ENCODE results near the gene CLIP2. TPM values are rescaled to one million over a fixed set of nuclear protein-coding genes. Genes with fewer than 3 reads are reported as not detected.

Gene CLIP2
- total and polyA plus RNA-seq, 2 of the 4 experiments (the other 2 are of a cell fraction), result 18.1 to 20.7 TPM

Other genes starting within 250 kb of the CLIP2 start
- 22.2 and 25.8 TPM in 2 replicates for gene LIMK1, start 205.6 kb upstream of the CLIP2 start, total RNA-seq (2012; rRNA removed)
- 48.0 and 57.4 TPM in 2 replicates for gene LIMK1, start 205.6 kb upstream of the CLIP2 start, polyA plus RNA-seq (2012; rRNA removed)
- 241 and 269 TPM in 2 replicates for gene EIF4H, start 115.1 kb upstream of the CLIP2 start, total RNA-seq (2012; rRNA removed)
- gene EIF4H, start 115.1 kb upstream of the CLIP2 start, polyA plus RNA-seq (2012; rRNA removed), result 292 and 321 TPM in 2 replicates
- under 0.01 and 0.36 TPM in 2 replicates for gene LAT2, start 79.4 kb upstream of the CLIP2 start, total RNA-seq (2012; rRNA removed)
- gene LAT2, start 79.4 kb upstream of the CLIP2 start, polyA plus RNA-seq (2012; rRNA removed), result 0.50 and 0.77 TPM in 2 replicates
- 33.9 and 37.8 TPM in 2 replicates for gene RFC2, start 35.0 kb upstream of the CLIP2 start, total RNA-seq (2012; rRNA removed)
- gene RFC2, start 35.0 kb upstream of the CLIP2 start, polyA plus RNA-seq (2012; rRNA removed), result 23.2 and 25.2 TPM in 2 replicates
- 4.1 and 5.0 TPM in 2 replicates for gene GTF2IRD1, start 164.5 kb downstream of the CLIP2 start, total RNA-seq (2012; rRNA removed)
- 21.9 and 22.6 TPM in 2 replicates for gene GTF2IRD1, start 164.5 kb downstream of the CLIP2 start, polyA plus RNA-seq (2012; rRNA removed)